GM19193 (cell line): Measurements from ENCODE around the gene RAPGEF6.

Source experiments
- POLR2A ChIP-seq: IDR thresholded peaks from 4 replicates; pipeline ENCODE4 v1.6.1; 2011; ENCODE audit not compliant: insufficient read depth, insufficient read length; ENCODE audit errors: extremely low read depth

The RAPGEF6 gene

GRCh38 chr5:131541762-131542161, 93.3 kb downstream of the RAPGEF6 start:
- no peak for TF ChIP-seq POLR2A

DNA sequence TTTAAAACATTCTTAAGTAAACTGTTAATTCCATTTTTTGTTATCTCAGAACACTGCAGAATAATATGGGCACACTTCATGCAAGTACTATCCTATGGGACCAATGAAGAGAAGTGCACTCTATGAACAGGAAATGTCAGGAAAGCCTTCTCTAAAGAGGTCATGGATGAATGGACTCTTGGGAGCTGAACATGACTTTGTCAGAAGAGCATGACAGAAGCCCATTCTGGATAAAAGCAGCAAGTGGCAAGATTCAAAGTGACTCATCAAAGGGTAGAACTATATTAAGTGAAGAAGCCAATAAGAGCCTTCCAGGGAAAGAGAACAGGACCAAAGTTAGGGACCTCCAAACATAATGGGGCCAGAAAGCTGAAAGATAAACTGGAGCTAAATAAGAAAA, 94.0 kb downstream of the RAPGEF6 start:
- no peak for TF ChIP-seq POLR2A

GRCh38 chr5:131539251-131539650, 95.8 kb downstream of the RAPGEF6 start:
- TF ChIP-seq POLR2A = no peak

DNA sequence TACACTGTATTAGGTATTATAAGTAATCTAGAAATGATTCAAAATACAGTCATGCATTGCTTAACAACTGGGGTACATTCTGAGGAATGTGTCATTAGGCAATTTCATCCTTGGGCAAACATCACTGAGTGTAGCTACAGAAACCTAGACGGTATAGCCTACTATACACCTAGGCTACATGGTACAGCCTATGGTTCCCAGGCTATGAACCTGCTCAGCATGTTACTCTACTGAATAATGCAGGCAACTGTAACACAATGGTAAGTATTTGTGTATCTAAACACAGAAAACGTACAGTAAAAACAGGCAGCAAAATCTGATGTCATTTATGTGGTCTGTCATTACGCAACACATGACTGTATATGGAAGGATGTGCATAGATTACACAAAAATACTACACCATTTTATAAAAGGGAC, 96.8 kb downstream of the RAPGEF6 start:
- TF ChIP-seq POLR2A = no peak

DNA sequence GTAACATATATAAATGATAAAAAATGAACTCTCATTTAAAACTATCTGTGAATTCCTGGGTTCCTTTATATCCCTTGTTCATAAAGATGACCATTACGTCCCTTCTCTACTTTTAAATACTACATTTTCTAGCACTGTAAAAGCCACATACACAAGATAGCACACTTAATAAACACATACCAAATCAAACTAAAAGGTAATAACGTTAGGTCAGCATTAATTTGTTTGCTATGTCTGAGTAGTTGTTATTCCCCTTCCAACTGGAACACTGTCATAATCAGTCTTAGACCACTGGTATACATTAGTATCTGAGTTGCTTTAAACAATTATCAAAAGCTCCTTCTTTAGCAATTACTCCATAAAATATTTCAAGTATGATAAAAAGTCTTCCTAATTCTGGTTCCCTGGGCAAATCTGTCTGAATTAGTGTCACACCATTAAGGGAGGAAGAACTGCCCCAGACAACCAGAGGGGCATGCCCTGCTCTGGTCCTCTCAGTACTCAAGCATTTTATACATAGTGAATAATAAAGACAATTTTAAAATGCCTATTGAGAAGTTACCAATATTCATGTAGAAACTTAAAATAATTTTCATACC, 98.1 kb downstream of the RAPGEF6 start:
- no peak for TF ChIP-seq POLR2A

GRCh38 chr5:131536211-131536826, 98.7 kb downstream of the RAPGEF6 start:
- TF ChIP-seq POLR2A = no peak

DNA sequence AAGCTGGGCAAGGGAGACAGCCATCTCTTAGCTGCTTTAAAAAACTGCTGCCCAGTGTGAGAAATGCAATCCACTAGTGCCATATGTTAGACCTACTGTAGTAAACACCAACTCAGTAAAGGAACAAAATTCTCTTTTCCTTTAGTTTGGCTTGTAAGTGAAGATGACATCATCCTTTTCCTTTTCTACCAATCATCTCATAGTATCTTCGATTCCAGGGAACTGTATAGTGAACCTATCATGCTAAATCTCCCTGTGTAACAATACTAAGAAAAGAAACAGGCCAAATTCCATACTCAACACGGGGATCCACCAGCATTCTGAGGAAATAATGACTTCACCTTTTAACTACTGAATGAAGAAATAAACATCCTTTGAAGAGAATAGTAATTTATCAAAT, 100.1 kb downstream of the RAPGEF6 start:
- no peak for TF ChIP-seq POLR2A

DNA sequence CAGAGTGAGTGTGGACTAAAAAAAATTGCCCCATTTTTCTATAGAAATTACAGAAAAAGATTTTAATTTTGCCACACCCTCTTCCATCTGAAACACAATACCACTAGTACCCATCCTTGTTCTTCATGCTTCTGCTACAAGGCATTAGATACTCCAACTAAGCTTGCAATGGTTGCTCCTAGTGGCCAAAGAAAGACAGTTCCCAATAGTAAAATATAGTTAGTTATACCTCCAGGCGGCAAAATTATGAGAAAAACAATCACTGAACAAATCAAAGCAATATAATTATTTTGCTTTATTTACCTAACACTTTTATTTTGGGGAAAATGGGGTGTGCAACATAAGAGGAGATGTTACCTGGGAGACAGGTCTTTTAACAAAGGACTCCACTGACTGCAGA, 101.2 kb downstream of the RAPGEF6 start:
- no peak for TF ChIP-seq POLR2A

GRCh38 chr5:131532031-131532640, 102.9 kb downstream of the RAPGEF6 start:
- no peak for TF ChIP-seq POLR2A

- no peak for TF ChIP-seq POLR2A
Measured at GRCh38 chr5:131530706-131531331, 104.2 kb downstream of the RAPGEF6 start.

- TF ChIP-seq POLR2A = no peak
Measured at GRCh38 chr5:131528682-131529081, 106.3 kb downstream of the RAPGEF6 start.

DNA sequence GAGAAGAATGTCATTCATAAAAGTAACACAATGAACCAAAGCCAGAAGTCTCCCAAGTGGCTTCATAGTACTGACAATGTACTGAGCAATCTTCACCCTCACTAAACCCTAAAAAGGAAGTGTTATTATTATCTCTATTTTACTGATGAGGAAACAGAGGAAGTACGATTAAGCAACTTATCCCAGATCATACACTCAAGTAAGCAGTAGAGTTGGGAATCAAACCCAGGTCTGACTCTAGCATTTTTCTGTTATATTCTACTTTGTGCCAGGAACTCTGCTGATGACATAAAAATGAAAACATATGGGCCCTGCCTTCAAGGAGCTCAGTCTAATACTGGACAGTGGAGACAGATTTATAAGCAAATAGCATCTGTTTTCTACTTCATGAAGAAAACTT, 109.2 kb downstream of the RAPGEF6 start:
- TF ChIP-seq POLR2A = no peak

- no peak for TF ChIP-seq POLR2A
Measured at GRCh38 chr5:131524431-131524830, 110.6 kb downstream of the RAPGEF6 start.

DNA sequence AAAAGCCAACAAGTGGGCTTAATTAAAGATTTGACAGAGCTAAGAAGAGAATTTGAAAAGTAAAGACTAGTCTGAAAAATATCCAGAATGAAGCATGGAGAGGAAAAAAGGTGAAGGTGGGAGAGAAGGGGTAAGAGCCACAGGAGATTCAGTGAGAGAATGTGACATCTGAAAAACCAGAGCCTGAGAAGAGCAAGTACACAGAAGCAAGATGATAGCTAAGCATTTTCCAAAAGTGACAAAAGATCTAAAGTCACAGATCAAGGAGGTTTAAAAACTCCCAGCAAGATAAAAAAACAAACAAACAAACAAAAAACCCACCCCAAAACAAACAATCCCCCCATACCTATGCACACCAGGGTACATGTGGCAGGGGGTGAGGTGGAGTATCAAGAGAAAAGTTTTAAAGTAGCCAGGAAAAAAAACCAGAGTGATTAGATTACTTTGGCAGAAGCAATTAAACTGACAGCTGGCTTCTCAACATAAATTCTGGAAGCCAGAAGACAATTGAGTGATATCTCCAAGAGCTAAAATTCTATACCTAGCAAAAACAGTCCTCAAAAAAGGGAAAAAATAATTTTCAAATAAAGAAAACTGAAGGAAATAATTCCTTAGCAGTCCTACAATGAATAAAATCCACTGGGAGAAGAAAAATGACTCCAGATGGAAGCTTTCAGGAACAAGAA, 111.4 kb downstream of the RAPGEF6 start:
- TF ChIP-seq POLR2A = no peak

DNA sequence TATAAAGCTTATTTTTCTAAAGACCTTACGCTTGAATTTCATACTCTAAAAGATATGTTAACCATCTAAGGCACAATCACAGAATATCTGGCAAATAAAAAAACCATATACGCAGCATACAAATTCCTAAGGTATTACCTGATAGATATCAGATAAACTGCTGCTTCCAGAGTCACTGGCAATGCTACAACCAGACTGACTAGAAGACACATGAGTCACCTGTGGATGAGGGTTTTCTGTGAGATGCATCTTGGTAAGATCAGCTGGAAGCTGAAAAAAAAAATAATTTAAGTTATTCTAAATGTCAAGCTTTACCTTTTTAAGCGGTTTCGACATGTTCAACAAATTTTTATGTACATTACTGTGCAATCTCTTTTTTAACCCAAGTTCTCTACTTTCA, 113.8 kb downstream of the RAPGEF6 start:
- no peak for TF ChIP-seq POLR2A
